CD4-positive, alpha-beta T cell (primary cell): ENCODE data around the gene INPP5A. TPM values are rescaled to one million over a fixed set of nuclear protein-coding genes. Genes with fewer than 3 reads are reported as not detected.
A peak's percentile ranks its signal among the peaks of the same experiment; 100 is the strongest.

Source experiments
- ATAC-seq: fragments of 200-7000 bp; cut with Tn5 transposase; one replicate; pipeline ENCODE4 v1.10.0; 2022; ENCODE audit warnings: mild to moderate bottlenecking; ENCODE audit not compliant: poor library complexity
- CTCF ChIA-PET: fragments of 350-600 bp; sonication (Branson Sonifier 250); formaldehyde crosslinking; loops from one replicate; lab custom pipeline; 2021; ENCODE audit warnings: antibody characterized with exemption, inconsistent platforms; lab: Charles Lee
- POLR2A ChIA-PET: fragments of 350-600 bp; sonication (Branson Sonifier 250); formaldehyde crosslinking; loops from one replicate; lab custom pipeline; 2021; ENCODE audit warnings: antibody characterized with exemption, inconsistent platforms; lab: Charles Lee
- DNase-seq, 14 experiments: peaks; one replicate each; pipeline ENCODE4 v3.0.0-alpha.2; 2013 to 2020; ENCODE audit warnings: mixed read lengths in 2 of 14
- H3K27ac ChIP-seq, 2 donors: one replicate each; pipeline versions ENCODE4 v1.5.1 to v1.7.0; 2013; ENCODE audit warnings: low read length in 2 of 2, low read depth in 1 of 2, mild to moderate bottlenecking in 1 of 2
- H3K27me3 ChIP-seq, 2 experiments: 1 replicate in 1 of 2; 2 replicates in 1 of 2; pipeline versions ENCODE4 v1.6.1 to v1.7.0; 2013; ENCODE audit warnings: low read length in 2 of 2, control low read depth in 1 of 2, mild to moderate bottlenecking in 1 of 2, moderate library complexity in 1 of 2; ENCODE audit not compliant: insufficient read depth in 2 of 2, control insufficient read depth in 1 of 2
- H3K36me3 ChIP-seq: one replicate; pipeline ENCODE4 v1.6.1; 2013; ENCODE audit warnings: low read length, control low read depth; ENCODE audit not compliant: insufficient read depth
- H3K4me1 ChIP-seq: one replicate; pipeline ENCODE4 v1.6.1; 2013; ENCODE audit warnings: low read length, control low read depth; ENCODE audit not compliant: insufficient read depth
- H3K4me3 ChIP-seq: one replicate; pipeline ENCODE4 v1.5.1; 2013; ENCODE audit warnings: mild to moderate bottlenecking, low read length, moderate library complexity
- H3K9me3 ChIP-seq, 2 experiments: 1 replicate in 1 of 2; 2 replicates in 1 of 2; pipeline versions ENCODE4 v1.6.1 to v1.7.0; 2013; ENCODE audit warnings: low read length in 2 of 2, mild to moderate bottlenecking in 2 of 2, control low read depth in 1 of 2, moderate library complexity in 1 of 2; ENCODE audit not compliant: control insufficient read depth in 1 of 2, insufficient read depth in 1 of 2
- H3K27ac Mint-ChIP-seq: one replicate; pipeline ENCODE4 v1.8.0; 2020; ENCODE audit warnings: mixed read lengths
- H3K27me3 Mint-ChIP-seq: one replicate; pipeline ENCODE4 v1.8.0; 2021; ENCODE audit warnings: mixed read lengths
- H3K36me3 Mint-ChIP-seq: one replicate; pipeline ENCODE4 v1.8.0; 2021; ENCODE audit warnings: low read depth, mixed read lengths
- H3K4me1 Mint-ChIP-seq: one replicate; pipeline ENCODE4 v1.8.0; 2021; ENCODE audit warnings: low read depth, mixed read lengths
- H3K4me3 Mint-ChIP-seq: one replicate; pipeline ENCODE4 v1.8.0; 2020; ENCODE audit warnings: mild to moderate bottlenecking, mixed read lengths
- H3K9me3 Mint-ChIP-seq: one replicate; pipeline ENCODE4 v1.8.0; 2020; ENCODE audit warnings: mixed read lengths
- intact Hi-C, 2 experiments: fragments of 100-400 bp; cut with DNase I in 1 of 2; cut with micrococcal nuclease in 1 of 2; formaldehyde crosslinking; loops; one replicate each; pipeline versions ENCODE4 v1.15.1 to v1.9.0; 2023 to 2025; cut with DNase I, micrococcal nuclease
- total RNA-seq, 174 experiments: library from RNA in 2 of 174; stranded (reverse) in 2 of 174; gene quantifications; one replicate each; pipeline ENCODE4 v1.2.3 and lab custom pipeline; 2021 to 2026
- TF ChIP-seq, protein P1 (sequence below): fragments of 200-600 bp; IDR thresholded peaks from one replicate; pipeline ENCODE4 v1.8.0; 2022; ENCODE audit warnings: antibody characterized with exemption, mild to moderate bottlenecking

Gene INPP5A
- total RNA-seq, 2 experiments from 2014 or later = 22.0 to 24.8 TPM

DNA sequence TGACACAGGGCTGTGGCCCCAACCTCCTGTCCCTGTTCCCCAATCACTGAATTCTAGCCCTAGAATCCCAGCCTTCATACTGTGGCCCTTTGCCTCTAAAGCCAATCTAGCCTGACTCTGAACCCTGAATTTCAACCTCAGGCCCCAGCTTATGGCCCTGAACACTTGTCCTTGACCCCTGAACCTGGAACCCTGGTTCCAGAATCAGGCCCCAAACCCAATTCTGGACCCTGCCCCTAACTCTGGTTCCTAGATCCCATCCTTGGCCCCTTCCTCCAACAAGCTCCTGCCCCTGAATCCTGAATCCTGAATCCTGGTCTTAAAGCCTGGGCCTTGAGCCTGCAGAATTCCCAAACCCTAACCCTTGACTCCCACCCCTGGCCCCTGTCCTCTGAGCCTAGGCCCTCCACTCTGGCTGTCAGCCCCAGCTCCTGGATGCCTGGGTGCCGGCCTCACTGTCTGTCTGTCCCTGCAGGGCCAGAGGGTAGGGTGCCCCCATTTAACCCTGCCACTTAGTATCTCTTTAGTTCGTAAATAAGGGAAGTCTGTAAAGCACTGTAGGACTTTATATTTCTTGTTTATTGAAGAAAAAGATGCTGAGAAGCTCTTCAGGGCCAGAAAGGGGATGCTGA is 1.3 kb downstream of the INPP5A start:
- ATAC-seq = no peak
- Mint-ChIP-seq H3K9me3 (no peaks in the 10 kb centered on the region), H3K27me3 (no peaks in the 10 kb centered on the region), H3K36me3 (no peaks in the 10 kb centered on the region), H3K27ac (peak overlapping the region; percentile 85), H3K4me1 (peaks cover 62% of the 10 kb centered on the region), H3K4me3 (peak overlapping the region; percentile 77)
- Histone ChIP-seq H3K27me3 (no peaks in the 10 kb centered on the region), H3K36me3 (no peaks in the 10 kb centered on the region), H3K9me3 (no peaks in the 10 kb centered on the region), H3K4me3 (peak overlapping the region; percentile 70), H3K4me1 (peaks cover 72% of the 10 kb centered on the region), H3K27ac (peak overlapping the region; percentile 44 to 56)
- peak in 1 of 14 experiments; percentile 1 for DNase-seq
- intact Hi-C loops = loop anchor here (1.0 to 10.0 kb wide), 10 partner anchors 14 to 838 kb away; partner anchors contain the start of genes LRRC27 (in 2 of the 2), BNIP3 (in 1 of the 2), PAOX (in 1 of the 2) and PPP2R2D (in 1 of the 2)
- TF ChIP-seq, protein P1, sequence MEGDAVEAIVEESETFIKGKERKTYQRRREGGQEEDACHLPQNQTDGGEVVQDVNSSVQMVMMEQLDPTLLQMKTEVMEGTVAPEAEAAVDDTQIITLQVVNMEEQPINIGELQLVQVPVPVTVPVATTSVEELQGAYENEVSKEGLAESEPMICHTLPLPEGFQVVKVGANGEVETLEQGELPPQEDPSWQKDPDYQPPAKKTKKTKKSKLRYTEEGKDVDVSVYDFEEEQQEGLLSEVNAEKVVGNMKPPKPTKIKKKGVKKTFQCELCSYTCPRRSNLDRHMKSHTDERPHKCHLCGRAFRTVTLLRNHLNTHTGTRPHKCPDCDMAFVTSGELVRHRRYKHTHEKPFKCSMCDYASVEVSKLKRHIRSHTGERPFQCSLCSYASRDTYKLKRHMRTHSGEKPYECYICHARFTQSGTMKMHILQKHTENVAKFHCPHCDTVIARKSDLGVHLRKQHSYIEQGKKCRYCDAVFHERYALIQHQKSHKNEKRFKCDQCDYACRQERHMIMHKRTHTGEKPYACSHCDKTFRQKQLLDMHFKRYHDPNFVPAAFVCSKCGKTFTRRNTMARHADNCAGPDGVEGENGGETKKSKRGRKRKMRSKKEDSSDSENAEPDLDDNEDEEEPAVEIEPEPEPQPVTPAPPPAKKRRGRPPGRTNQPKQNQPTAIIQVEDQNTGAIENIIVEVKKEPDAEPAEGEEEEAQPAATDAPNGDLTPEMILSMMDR = no peak
- ChIA-PET POLR2A (interaction anchor here (0.9 to 1.6 kb wide), 5 partner anchors 12 to 142 kb away, joined by 3 to 11 read pairs (median 3); partner anchors contain the start of gene PWWP2B), CTCF (interaction anchor here (1.0 to 1.5 kb wide), 2 partner anchors 12 to 33 kb away, joined by 4 read pairs; no protein-coding TSS in a partner anchor)

DNA sequence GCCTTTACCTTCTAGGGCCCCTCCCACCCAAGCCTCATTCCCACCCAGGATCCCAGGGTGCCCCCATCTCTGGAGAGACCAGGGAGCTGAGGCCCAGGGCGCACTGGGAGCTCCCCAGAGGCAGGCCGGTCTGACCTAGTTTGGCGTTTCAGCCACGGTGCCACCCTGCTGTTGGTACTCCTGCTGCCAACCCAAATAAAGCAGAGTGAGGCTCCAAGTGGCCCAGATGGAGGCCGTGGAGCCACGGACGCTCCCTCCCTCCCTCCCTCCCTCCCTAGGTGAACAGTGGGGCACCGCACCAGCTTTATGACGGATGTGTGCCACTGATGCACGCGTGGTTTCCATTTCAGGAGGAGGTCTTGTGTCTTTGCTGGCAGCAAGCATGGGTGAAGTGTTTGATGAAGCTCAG is 1.8 kb downstream of the INPP5A start:
- Mint-ChIP-seq H3K36me3 (no peaks in the 10 kb centered on the region), H3K9me3 (no peaks in the 10 kb centered on the region), H3K4me3 (peak overlapping the region; percentile 77), H3K27ac (peak overlapping the region; percentile 85), H3K27me3 (no peaks in the 10 kb centered on the region), H3K4me1 (peaks cover 67% of the 10 kb centered on the region)
- Histone ChIP-seq H3K4me1 (peaks cover 77% of the 10 kb centered on the region), H3K27ac (peak overlapping the region; percentile 44 to 56), H3K36me3 (no peaks in the 10 kb centered on the region), H3K4me3 (peak overlapping the region; percentile 70), H3K9me3 (no peaks in the 10 kb centered on the region), H3K27me3 (no peaks in the 10 kb centered on the region)
- intact Hi-C loops = loop anchor here (1.0 to 10.0 kb wide), 10 partner anchors 14 to 838 kb away; partner anchors contain the start of genes LRRC27 (in 2 of the 2), BNIP3 (in 1 of the 2), PAOX (in 1 of the 2) and PPP2R2D (in 1 of the 2)
- TF ChIP-seq, protein P1 = no peak
- ChIA-PET POLR2A (interaction anchor here (0.9 to 1.6 kb wide), 4 partner anchors 12 to 142 kb away, joined by 3 to 11 read pairs (median 5); partner anchors contain the start of gene PWWP2B), CTCF (interaction anchor here (1.0 to 1.5 kb wide), 2 partner anchors 12 to 33 kb away, joined by 4 read pairs; no protein-coding TSS in a partner anchor)
- ATAC-seq = peak; percentile 13
- DNase-seq = peak in 8 of 14 experiments; percentile 27 to 79 (median 56)

DNA sequence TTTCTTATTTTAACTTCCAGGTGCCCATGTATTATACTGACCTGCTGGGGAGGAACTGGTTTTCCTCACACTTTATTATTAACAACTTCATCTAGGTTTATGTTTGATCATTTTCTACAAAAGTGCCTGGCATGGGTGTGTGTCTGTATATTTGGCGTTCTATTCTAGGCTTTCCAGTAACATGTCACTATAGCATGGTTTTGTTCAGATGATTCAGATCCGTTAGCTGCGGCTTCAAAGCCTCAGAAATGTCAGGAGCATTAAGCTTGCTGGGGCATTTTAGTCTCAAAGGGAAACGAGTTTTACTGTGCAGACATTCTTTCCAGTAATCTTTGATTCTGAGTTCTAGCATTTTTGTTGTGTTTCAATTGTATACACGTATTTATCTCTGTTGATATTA is 2.3 kb downstream of the INPP5A start:
- H3K27ac Mint-ChIP-seq = peak overlapping the region; percentile 85
- H3K4me1 Mint-ChIP-seq = peaks cover 72% of the 10 kb centered on the region
- no peaks in the 10 kb centered on the region for H3K9me3 Mint-ChIP-seq
- H3K4me1 ChIP-seq = peaks cover 81% of the 10 kb centered on the region
- TF ChIP-seq, protein P1 = no peak
- no peaks in the 10 kb centered on the region for H3K36me3 Mint-ChIP-seq
- ATAC-seq (no peak), DNase-seq (peak in 6 of 14 experiments; percentile 27 to 56 (median 38))
- POLR2A ChIA-PET = interaction anchor here (1.3 to 1.6 kb wide), 2 partner anchors 11 to 15 kb away, joined by 7 to 11 read pairs; no protein-coding TSS in a partner anchor
- peak overlapping the region; percentile 36 to 41 for H3K27ac ChIP-seq
- no peaks in the 10 kb centered on the region for H3K27me3 Mint-ChIP-seq
- intact Hi-C loops = loop anchor here (1.0 to 10.0 kb wide), 11 partner anchors 13 to 837 kb away; partner anchors contain the start of genes LRRC27 (in 2 of the 2), BNIP3 (in 1 of the 2), PAOX (in 1 of the 2) and PPP2R2D (in 1 of the 2)
- no peaks in the 10 kb centered on the region for H3K36me3 ChIP-seq
- peak overlapping the region; percentile 70 for H3K4me3 ChIP-seq
- peak overlapping the region; percentile 77 for H3K4me3 Mint-ChIP-seq
- H3K9me3 ChIP-seq = no peaks in the 10 kb centered on the region
- no peaks in the 10 kb centered on the region for H3K27me3 ChIP-seq
- CTCF ChIA-PET = interaction anchor here (1.0 to 1.5 kb wide), 2 partner anchors 11 to 32 kb away, joined by 4 read pairs; no protein-coding TSS in a partner anchor
